KMS-11 (cell line): ENCODE data around the gene FPGS.

Experiments
- H2AFZ ChIP-seq: fragments of 200-600 bp; sonication (generic); 2 replicates; pipeline ENCODE4 v1.6.1; 2016; ENCODE audit warnings: antibody characterized with exemption, mixed run types, low read depth
- H3K27ac ChIP-seq: fragments of 200-600 bp; sonication (generic); 2 replicates; pipeline ENCODE4 v1.6.1; 2016; ENCODE audit warnings: mild to moderate bottlenecking, mixed run types
- H3K27me3 ChIP-seq: fragments of 200-600 bp; sonication (generic); 2 replicates; pipeline ENCODE4 v1.6.1; 2017; ENCODE audit warnings: mild to moderate bottlenecking, low read depth, mixed run types, moderate library complexity; ENCODE audit not compliant: insufficient read depth
- H3K36me3 ChIP-seq: fragments of 200-600 bp; sonication (generic); 2 replicates; pipeline ENCODE4 v1.6.1; 2017; ENCODE audit warnings: mild to moderate bottlenecking, mixed run types; ENCODE audit not compliant: insufficient read depth
- H3K4me1 ChIP-seq: fragments of 200-600 bp; sonication (generic); 2 replicates; pipeline ENCODE4 v1.6.1; 2016; ENCODE audit warnings: mild to moderate bottlenecking, low read depth, mixed run types; ENCODE audit not compliant: poor library complexity, severe bottlenecking
- H3K4me2 ChIP-seq: fragments of 200-600 bp; sonication (generic); 2 replicates; pipeline ENCODE4 v1.7.0; 2016; ENCODE audit warnings: mild to moderate bottlenecking, mixed run types
- H3K4me3 ChIP-seq: fragments of 200-600 bp; sonication (generic); IDR thresholded peaks from 2 replicates; pipeline ENCODE4 v1.6.1; 2017; ENCODE audit warnings: low read depth, low read length, mixed read lengths; ENCODE audit not compliant: insufficient read depth
- H3K79me2 ChIP-seq: fragments of 200-600 bp; sonication (generic); 2 replicates; pipeline ENCODE4 v1.6.1; 2016; ENCODE audit warnings: low read depth, mixed run types; ENCODE audit not compliant: insufficient read depth
- H3K9ac ChIP-seq: fragments of 200-600 bp; sonication (generic); 2 replicates; pipeline ENCODE4 v1.6.1; 2016; ENCODE audit warnings: mild to moderate bottlenecking, mixed run types
- H4K20me1 ChIP-seq: fragments of 200-600 bp; sonication (generic); 2 replicates; pipeline ENCODE4 v1.6.1; 2016; ENCODE audit warnings: mild to moderate bottlenecking, mixed run types; ENCODE audit not compliant: insufficient read depth
- CTCF ChIP-seq: fragments of 200-600 bp; sonication (generic); conservative IDR thresholded peaks from 2 replicates; pipeline ENCODE4 v1.6.1; 2017; ENCODE audit warnings: low read depth, mild to moderate bottlenecking, antibody characterized with exemption, low read length, moderate library complexity, mixed read lengths

Gene FPGS

GRCh38 chr9:127847833-127848755 lies 45.4 kb downstream of the FPGS start:
- Histone ChIP-seq H4K20me1 (no peaks in the 10 kb centered on the region), H3K27ac (no peak overlapping the region), H3K36me3 (no peaks in the 10 kb centered on the region), H2AFZ (no peak overlapping the region), H3K4me1 (no peaks in the 10 kb centered on the region), H3K4me3 (no peak overlapping the region), H3K9ac (no peak overlapping the region), H3K4me2 (no peak overlapping the region), H3K79me2 (no peaks in the 10 kb centered on the region), H3K27me3 (no peaks in the 10 kb centered on the region)
- TF ChIP-seq CTCF: no peak

- no peaks in the 10 kb centered on the region for H4K20me1 ChIP-seq
- no peak overlapping the region for H3K4me3 ChIP-seq
- H2AFZ ChIP-seq: no peak overlapping the region
- no peak overlapping the region for H3K27ac ChIP-seq
- H3K27me3 ChIP-seq: no peaks in the 10 kb centered on the region
- no peaks in the 10 kb centered on the region for H3K4me1 ChIP-seq
- H3K9ac ChIP-seq: no peak overlapping the region
- no peak for TF ChIP-seq CTCF
- H3K79me2 ChIP-seq: no peaks in the 10 kb centered on the region
- no peaks in the 10 kb centered on the region for H3K36me3 ChIP-seq
- H3K4me2 ChIP-seq: no peak overlapping the region
Observed at GRCh38 chr9:127848756-127849504, 46.2 kb downstream of the FPGS start.

- H2AFZ ChIP-seq: no peak overlapping the region
- no peaks in the 10 kb centered on the region for H3K36me3 ChIP-seq
- no peak for TF ChIP-seq CTCF
- no peak overlapping the region for H3K9ac ChIP-seq
- H3K4me2 ChIP-seq: no peak overlapping the region
- no peaks in the 10 kb centered on the region for H3K27me3 ChIP-seq
- H4K20me1 ChIP-seq: no peaks in the 10 kb centered on the region
- no peak overlapping the region for H3K27ac ChIP-seq
- no peaks in the 10 kb centered on the region for H3K79me2 ChIP-seq
- H3K4me1 ChIP-seq: no peaks in the 10 kb centered on the region
- no peak overlapping the region for H3K4me3 ChIP-seq
Observed at GRCh38 chr9:127850286-127850830, 47.7 kb downstream of the FPGS start.

- Histone ChIP-seq H2AFZ (no peak overlapping the region), H3K9ac (no peak overlapping the region), H3K27ac (no peak overlapping the region), H3K4me1 (no peaks in the 10 kb centered on the region), H3K4me2 (no peak overlapping the region), H3K79me2 (no peaks in the 10 kb centered on the region), H3K27me3 (no peaks in the 10 kb centered on the region), H3K36me3 (no peaks in the 10 kb centered on the region), H3K4me3 (no peak overlapping the region), H4K20me1 (no peaks in the 10 kb centered on the region)
- no peak for TF ChIP-seq CTCF
Observed at GRCh38 chr9:127852829-127853228, 50.1 kb downstream of the FPGS start.
